ENCODE results near the gene OTOGL. TPM values are rescaled to one million over a fixed set of nuclear protein-coding genes. Genes with fewer than 3 reads are reported as not detected.

The OTOGL gene
- total RNA-seq, 1 experiment from 2014 or later: not detected

DNA sequence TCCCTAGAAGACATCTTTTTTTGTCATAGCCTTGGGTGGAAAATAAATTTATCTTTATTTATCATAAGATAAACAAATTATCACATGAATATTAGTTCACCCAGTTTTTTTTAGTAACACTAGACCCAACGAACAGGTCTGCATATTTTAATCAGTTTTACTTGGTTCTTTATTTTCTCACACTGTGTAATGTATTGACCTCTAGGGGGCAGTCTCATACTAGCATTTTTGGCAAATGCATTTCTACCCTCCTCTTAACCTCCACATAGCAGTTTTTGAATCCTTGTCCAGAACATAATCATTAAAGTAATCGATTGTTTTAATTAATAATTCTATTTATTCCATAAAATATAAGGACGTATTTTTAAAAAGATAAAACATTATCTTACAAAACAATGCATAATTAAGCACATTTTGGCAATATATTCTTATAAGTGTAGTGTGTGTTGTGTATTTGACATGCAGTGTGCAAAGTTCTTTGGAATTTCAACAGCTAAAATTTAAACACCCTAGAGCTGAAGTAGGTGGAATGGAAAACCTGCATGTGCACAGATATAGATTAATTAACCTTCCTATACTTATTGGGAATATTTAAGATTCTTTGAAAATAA lies 313.1 kb downstream of the OTOGL start:
- no TSS peak for BruUV-seq (replicated peaks)
- TF ChIP-seq, protein P1, sequence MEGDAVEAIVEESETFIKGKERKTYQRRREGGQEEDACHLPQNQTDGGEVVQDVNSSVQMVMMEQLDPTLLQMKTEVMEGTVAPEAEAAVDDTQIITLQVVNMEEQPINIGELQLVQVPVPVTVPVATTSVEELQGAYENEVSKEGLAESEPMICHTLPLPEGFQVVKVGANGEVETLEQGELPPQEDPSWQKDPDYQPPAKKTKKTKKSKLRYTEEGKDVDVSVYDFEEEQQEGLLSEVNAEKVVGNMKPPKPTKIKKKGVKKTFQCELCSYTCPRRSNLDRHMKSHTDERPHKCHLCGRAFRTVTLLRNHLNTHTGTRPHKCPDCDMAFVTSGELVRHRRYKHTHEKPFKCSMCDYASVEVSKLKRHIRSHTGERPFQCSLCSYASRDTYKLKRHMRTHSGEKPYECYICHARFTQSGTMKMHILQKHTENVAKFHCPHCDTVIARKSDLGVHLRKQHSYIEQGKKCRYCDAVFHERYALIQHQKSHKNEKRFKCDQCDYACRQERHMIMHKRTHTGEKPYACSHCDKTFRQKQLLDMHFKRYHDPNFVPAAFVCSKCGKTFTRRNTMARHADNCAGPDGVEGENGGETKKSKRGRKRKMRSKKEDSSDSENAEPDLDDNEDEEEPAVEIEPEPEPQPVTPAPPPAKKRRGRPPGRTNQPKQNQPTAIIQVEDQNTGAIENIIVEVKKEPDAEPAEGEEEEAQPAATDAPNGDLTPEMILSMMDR (IDR thresholded peaks at IDR 0.05; ENCODE audit: unreplicated experiment): peak; percentile 66
- no peak overlapping the region for H3K4me3 Mint-ChIP-seq (ENCODE audit: unreplicated experiment)
- POLR2A ChIA-PET: no interaction called here
- no peaks in the 10 kb centered on the region for H3K4me1 Mint-ChIP-seq (ENCODE audit: insufficient read depth, unreplicated experiment)
- intact Hi-C loops (cut with micrococcal nuclease): loop anchor here (1.0 to 10.0 kb wide), 6 partner anchors 186 to 1212 kb away; no protein-coding TSS in a partner anchor
- H3K27ac Mint-ChIP-seq (ENCODE audit: low read depth, unreplicated experiment): no peak overlapping the region
- no peaks in the 10 kb centered on the region for H3K9me3 Mint-ChIP-seq (ENCODE audit: unreplicated experiment)
- peak; percentile 66 for DNase-seq (ENCODE audit: unreplicated experiment)
- H3K36me3 Mint-ChIP-seq (ENCODE audit: insufficient read depth, unreplicated experiment): peaks cover 4% of the 10 kb centered on the region
- H3K27me3 Mint-ChIP-seq (ENCODE audit: insufficient read depth, unreplicated experiment): peaks cover 67% of the 10 kb centered on the region
- CTCF ChIA-PET: interaction anchor here (0.6 to 2.2 kb wide), 8 partner anchors 25 to 1013 kb away, joined by 3 to 12 read pairs (median 4); no protein-coding TSS in a partner anchor

DNA sequence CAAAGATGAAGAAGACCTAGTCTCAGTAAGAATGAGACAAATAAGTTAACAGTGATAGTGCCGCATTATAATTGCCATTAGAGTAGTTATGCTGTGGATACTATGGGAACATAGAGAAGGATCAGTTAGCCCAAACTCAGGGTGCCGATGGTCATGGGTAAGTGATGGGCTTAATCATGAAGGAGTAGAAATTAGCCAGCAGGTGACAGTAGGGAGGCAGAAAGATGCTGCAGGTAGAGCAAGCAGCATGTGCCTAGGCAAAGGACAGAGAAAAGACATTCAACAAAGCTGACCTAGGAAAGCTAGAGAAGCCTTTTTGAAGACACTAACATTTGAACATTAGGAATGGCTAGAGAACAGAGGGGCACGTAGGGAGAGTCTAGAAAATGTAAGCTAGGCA lies 314.1 kb downstream of the OTOGL start:
- peaks cover 74% of the 10 kb centered on the region for H3K27me3 Mint-ChIP-seq (ENCODE audit: insufficient read depth, unreplicated experiment)
- no TSS peak for BruUV-seq (replicated peaks)
- H3K4me1 Mint-ChIP-seq (ENCODE audit: insufficient read depth, unreplicated experiment): no peaks in the 10 kb centered on the region
- no peak for DNase-seq (ENCODE audit: unreplicated experiment)
- TF ChIP-seq, protein P1 (IDR thresholded peaks at IDR 0.05; ENCODE audit: unreplicated experiment): no peak
- intact Hi-C loops (cut with micrococcal nuclease): loop anchor here (2.0 to 10.0 kb wide), 4 partner anchors 185 to 1211 kb away; no protein-coding TSS in a partner anchor
- no peak overlapping the region for H3K27ac Mint-ChIP-seq (ENCODE audit: low read depth, unreplicated experiment)
- H3K36me3 Mint-ChIP-seq (ENCODE audit: insufficient read depth, unreplicated experiment): peaks cover 4% of the 10 kb centered on the region
- POLR2A ChIA-PET: no interaction called here
- no peak overlapping the region for H3K4me3 Mint-ChIP-seq (ENCODE audit: unreplicated experiment)
- CTCF ChIA-PET: interaction anchor here (0.6 to 2.2 kb wide), 9 partner anchors 24 to 1014 kb away, joined by 3 to 12 read pairs (median 3); no protein-coding TSS in a partner anchor
- H3K9me3 Mint-ChIP-seq (ENCODE audit: unreplicated experiment): no peaks in the 10 kb centered on the region

DNA sequence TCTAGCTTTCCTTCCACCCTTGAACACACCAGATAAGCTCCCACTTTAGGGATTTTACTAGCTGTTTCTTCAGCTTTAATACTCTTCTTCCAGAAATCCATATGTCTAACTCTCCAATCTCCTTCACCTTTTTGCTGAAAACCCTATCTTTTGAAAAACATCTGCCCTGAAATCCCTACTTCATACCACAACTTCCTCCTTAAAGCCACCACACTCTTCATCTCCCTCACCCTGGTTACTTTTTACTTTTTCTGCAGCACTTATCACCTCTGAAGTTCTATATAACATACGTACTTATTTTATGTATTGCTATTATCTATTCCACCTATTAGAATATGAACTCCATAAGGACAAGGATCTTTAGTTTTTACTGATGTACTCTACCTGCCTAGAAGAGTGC lies 316.1 kb downstream of the OTOGL start:
- ChIA-PET POLR2A (no interaction called here), CTCF (interaction anchor here (0.6 kb wide), 1 partner anchor 154 kb away, joined by 3 read pairs; no protein-coding TSS in a partner anchor)
- no TSS peak for BruUV-seq (replicated peaks)
- Mint-ChIP-seq H3K9me3 (ENCODE audit: unreplicated experiment) (no peaks in the 10 kb centered on the region), H3K4me1 (ENCODE audit: insufficient read depth, unreplicated experiment) (no peaks in the 10 kb centered on the region), H3K4me3 (ENCODE audit: unreplicated experiment) (no peak overlapping the region), H3K36me3 (ENCODE audit: insufficient read depth, unreplicated experiment) (peaks cover 4% of the 10 kb centered on the region), H3K27me3 (ENCODE audit: insufficient read depth, unreplicated experiment) (peaks cover 80% of the 10 kb centered on the region), H3K27ac (ENCODE audit: low read depth, unreplicated experiment) (no peak overlapping the region)
- intact Hi-C loops (cut with micrococcal nuclease): loop anchor here (10.0 kb wide), 2 partner anchors 221 to 1209 kb away; no protein-coding TSS in a partner anchor
- DNase-seq (ENCODE audit: unreplicated experiment): no peak
- TF ChIP-seq, protein P1 (IDR thresholded peaks at IDR 0.05; ENCODE audit: unreplicated experiment): no peak

DNA sequence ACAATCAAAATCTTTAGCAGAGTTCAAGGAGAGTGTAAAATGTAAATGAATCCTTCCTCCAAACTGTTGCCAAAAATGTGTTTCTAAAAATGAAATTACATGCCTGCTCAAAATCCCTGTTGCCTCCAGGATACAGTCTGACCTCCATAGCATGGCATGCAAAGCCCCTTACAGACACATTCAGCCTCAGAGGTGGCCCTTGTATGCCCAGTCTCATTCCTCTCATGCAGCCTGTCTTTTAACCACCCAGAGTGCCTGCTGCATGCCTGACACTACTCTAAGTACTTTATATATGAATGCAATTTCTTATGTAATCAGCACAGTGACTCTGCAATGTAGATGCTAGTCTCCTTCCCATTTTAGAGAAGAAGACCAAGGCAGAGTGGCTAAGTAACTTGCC lies 320.3 kb downstream of the OTOGL start:
- H3K27me3 Mint-ChIP-seq (ENCODE audit: insufficient read depth, unreplicated experiment): peaks cover 91% of the 10 kb centered on the region
- no peaks in the 10 kb centered on the region for H3K9me3 Mint-ChIP-seq (ENCODE audit: unreplicated experiment)
- ChIA-PET POLR2A (no interaction called here), CTCF (no interaction called here)
- H3K36me3 Mint-ChIP-seq (ENCODE audit: insufficient read depth, unreplicated experiment): peaks cover 4% of the 10 kb centered on the region
- TF ChIP-seq, protein P1 (IDR thresholded peaks at IDR 0.05; ENCODE audit: unreplicated experiment): no peak
- intact Hi-C loops (cut with micrococcal nuclease): loop anchor here (10.0 kb wide), 2 partner anchors 225 to 1205 kb away; no protein-coding TSS in a partner anchor
- no peak overlapping the region for H3K4me3 Mint-ChIP-seq (ENCODE audit: unreplicated experiment)
- BruUV-seq (replicated peaks): no TSS peak
- DNase-seq (ENCODE audit: unreplicated experiment): no peak
- no peak overlapping the region for H3K27ac Mint-ChIP-seq (ENCODE audit: low read depth, unreplicated experiment)
- H3K4me1 Mint-ChIP-seq (ENCODE audit: insufficient read depth, unreplicated experiment): no peaks in the 10 kb centered on the region
